Mucosa of descending colon (tissue), 3 donors: ENCODE data around the gene FGF11. TPM values are rescaled to one million over a fixed set of nuclear protein-coding genes. Genes with fewer than 3 reads are reported as not detected.
"Not testable (repeated sequence)": the region's sequence is repeated elsewhere in the genome, so short reads cannot be mapped to it uniquely, and the experiment has no call there.

Source experiments
- ATAC-seq: fragments of 200-7000 bp; cut with Tn5 transposase; one replicate; pipeline ENCODE4 v1.9.1; 2020; ENCODE audit warnings: mild to moderate bottlenecking, moderate library complexity
- DNase-seq, 3 donors: peaks; one replicate each; pipeline ENCODE4 v3.0.0-alpha.2; 2020
- H3K36me3 ChIP-seq: fragments of 200-600 bp; one replicate; pipeline ENCODE4 v1.8.0; 2021; ENCODE audit warnings: low read depth, mild to moderate bottlenecking
- H3K4me1 ChIP-seq: fragments of 200-600 bp; one replicate; pipeline ENCODE4 v1.8.0; 2021; ENCODE audit warnings: low read depth, mild to moderate bottlenecking
- H3K4me3 ChIP-seq: fragments of 200-600 bp; one replicate; pipeline ENCODE4 v1.8.0; 2021; ENCODE audit warnings: mild to moderate bottlenecking
- H3K9me3 ChIP-seq: fragments of 200-600 bp; one replicate; pipeline ENCODE4 v1.8.0; 2021; ENCODE audit warnings: mild to moderate bottlenecking
- intact Hi-C, 2 donors: fragments of 100-400 bp; cut with DNase I in 1 of 2; cut with micrococcal nuclease in 1 of 2; formaldehyde crosslinking; loops; one replicate each; pipeline versions ENCODE4 v1.11.0 to v1.11.1; 2022; cut with DNase I, micrococcal nuclease
- total RNA-seq, 3 donors: library from RNA; stranded (reverse); fragmentation: NEBNext Ultra II Directional in 2 of 3; extraction: Animal tissue kit (Norgen Biotek cat#: 25700) in 2 of 3; gene quantifications; one replicate each; pipeline versions ENCODE4 v1.2.1 to v1.2.4, GENCODE V29; 2021 to 2023
- TF ChIP-seq, protein P1 (sequence below): fragments of 200-600 bp; IDR thresholded peaks from one replicate; pipeline ENCODE4 v1.8.0; 2022; ENCODE audit warnings: antibody characterized with exemption, mild to moderate bottlenecking
- donor health status: DM: no; HTN: no; CAD: no; lungs with moderate emphysema.
- donor health status: DM: no; HTN: no; CAD: no.
- donor health status: DM: no; HTN: yes; CAD: no.

FGF11 gene
- total RNA-seq, 3 donors from 2014 or later: 1.4 to 3.0 (median 2.2) TPM

DNA sequence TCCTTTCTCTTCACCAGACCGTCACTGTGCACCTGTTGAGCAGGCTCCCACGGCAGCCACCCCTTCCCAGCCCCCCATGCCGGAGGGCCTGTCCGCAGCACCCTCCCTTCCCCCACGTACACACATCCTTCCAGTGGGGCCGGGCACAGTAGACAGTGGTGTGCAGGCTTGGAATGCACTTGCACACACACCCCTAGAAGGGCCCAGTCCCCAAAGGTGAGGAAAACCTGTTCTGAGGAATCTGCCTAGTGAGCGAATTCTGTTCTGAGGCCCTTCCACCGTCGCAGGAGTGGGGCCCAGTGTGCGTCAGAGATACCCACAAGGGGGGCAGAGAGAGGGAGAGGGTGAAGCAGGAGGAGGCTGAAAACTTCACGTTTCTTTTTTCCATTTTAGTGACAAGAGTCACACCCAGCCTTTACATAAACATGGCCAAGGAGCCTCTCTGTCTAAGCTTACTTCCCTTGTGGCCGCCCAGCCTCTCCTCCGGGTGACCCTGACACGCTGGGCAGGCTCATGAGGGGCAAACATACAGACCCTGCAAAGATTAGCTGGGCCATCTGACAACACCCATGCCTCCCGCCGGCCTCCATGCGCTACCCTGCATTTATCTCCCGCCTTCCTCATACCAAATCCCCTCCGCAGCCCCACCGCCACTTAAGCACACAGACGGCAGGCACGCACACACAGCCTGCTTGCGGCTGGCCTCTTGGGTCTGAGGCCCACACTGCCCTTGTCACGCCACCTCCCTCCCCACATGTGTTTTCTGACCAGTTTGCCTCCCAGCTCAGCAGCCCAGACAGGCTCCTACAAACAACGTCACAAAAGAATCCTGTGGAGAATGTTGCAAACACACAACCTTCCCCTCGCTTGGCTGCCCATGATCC, 38.3 kb downstream of the FGF11 start:
- peak; percentile 37 to 73 (median 56) for DNase-seq

DNA sequence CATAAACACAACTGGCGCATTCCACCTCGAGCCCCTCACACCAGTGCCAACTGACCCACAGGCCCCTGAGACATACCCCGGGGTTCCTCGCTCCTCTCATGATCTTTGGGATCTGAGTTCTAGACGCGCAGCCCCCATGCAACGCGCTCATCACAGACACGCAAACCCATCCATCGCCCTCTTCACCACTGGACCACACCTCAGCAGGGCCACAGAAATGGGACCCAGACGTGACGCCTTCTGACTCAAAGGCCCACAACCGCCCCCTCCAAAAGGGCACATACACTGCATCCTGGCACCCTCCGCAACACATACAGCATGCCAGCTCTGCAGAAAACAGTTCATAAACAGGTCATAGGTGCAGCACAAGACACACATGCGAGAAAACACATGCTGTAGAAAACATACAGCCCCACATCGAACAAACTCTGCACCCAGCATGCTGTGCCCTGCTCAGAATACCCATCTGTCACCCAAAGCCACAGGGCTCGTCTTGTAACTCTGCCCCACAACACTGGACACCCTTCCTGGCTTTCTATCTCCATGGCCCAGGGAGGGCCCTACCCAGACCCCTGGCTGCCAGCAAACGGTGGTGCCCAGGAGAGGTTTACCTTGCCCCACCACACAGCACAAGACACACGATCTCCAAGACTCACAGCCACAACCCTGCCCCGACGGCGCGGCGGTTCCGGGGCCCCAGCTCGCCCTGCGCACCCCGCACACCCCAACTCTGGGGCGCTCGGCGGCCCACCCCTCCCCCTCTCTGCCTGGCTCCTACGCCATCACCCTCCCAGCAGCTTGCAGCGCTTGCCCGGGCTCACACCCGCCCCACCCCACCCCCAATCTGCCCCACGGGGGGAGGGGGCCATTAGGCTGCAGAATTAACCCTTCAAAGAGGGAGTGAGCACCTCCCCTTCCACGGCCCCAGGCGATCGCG, 39.2 kb downstream of the FGF11 start:
- TF ChIP-seq, protein P1, sequence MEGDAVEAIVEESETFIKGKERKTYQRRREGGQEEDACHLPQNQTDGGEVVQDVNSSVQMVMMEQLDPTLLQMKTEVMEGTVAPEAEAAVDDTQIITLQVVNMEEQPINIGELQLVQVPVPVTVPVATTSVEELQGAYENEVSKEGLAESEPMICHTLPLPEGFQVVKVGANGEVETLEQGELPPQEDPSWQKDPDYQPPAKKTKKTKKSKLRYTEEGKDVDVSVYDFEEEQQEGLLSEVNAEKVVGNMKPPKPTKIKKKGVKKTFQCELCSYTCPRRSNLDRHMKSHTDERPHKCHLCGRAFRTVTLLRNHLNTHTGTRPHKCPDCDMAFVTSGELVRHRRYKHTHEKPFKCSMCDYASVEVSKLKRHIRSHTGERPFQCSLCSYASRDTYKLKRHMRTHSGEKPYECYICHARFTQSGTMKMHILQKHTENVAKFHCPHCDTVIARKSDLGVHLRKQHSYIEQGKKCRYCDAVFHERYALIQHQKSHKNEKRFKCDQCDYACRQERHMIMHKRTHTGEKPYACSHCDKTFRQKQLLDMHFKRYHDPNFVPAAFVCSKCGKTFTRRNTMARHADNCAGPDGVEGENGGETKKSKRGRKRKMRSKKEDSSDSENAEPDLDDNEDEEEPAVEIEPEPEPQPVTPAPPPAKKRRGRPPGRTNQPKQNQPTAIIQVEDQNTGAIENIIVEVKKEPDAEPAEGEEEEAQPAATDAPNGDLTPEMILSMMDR: no peak
- H3K9me3 ChIP-seq: no peaks in the 10 kb centered on the region
- ATAC-seq: peak; percentile 36
- H3K4me3 ChIP-seq: peak overlapping the region; percentile 80
- intact Hi-C loops: no loop called here
- H3K36me3 ChIP-seq: no peaks in the 10 kb centered on the region
- peaks cover 21% of the 10 kb centered on the region for H3K4me1 ChIP-seq
- DNase-seq: peak; percentile 64 to 81 (median 77)

More for the DNA sequence above, 38.3 kb downstream of the FGF11 start:
- Histone ChIP-seq H3K4me1 (peaks cover 13% of the 10 kb centered on the region), H3K4me3 (no peak overlapping the region), H3K9me3 (no peaks in the 10 kb centered on the region), H3K36me3 (no peaks in the 10 kb centered on the region)
- ATAC-seq: no peak
- TF ChIP-seq, protein P1: no peak
- intact Hi-C loops: no loop called here

DNA sequence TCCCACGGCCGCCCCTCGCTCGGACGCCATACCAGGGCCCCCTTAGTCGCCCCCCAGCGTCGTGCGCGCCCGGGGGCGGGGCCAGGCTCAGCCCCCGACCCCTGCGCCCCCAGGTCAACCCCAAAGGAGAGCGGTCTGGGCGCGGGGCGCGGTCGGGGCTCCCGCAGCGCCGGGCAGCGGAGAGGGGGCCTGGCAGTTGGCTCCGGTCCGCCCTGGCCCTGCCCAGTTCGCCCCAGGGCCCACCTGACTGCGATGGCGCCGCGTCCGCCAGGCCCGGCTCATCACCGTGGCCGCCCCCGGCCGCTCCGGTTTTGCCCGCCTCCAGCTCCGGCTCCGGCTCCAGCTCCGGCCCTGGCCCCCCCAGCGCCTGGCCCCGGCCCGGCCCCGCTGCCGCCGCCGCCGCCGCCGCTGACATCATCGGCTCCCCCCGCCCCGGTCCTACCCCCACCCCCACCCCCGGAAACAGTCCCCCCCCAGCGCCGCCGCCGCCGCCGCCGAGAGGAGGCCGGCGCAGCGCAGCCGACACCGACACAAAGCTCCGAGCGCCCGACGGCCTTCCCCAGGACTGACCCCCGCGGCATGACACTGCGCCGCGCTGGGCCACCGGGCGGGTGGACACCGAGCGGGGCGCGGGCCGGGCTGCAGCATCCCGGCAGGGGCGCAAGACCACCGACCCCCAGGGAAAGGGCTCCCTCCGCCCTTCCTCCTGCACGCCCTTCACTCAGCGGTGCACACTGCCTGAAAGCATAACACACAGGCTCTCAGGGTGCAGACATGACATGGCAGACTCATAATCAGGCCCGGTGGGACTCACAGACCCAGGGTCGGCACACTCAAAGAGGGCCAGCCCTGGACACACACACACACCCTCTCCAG, 40.1 kb downstream of the FGF11 start, which contains the start of gene ZBTB4:
TSS of gene ZBTB4 (minus strand) at position 419 of the 876 bp plus-strand sequence. CDS start 12,830 bp downstream, outside the sequence.
- H3K4me1 ChIP-seq: peaks cover 21% of the 10 kb centered on the region
- TF ChIP-seq, protein P1: no peak

DNA sequence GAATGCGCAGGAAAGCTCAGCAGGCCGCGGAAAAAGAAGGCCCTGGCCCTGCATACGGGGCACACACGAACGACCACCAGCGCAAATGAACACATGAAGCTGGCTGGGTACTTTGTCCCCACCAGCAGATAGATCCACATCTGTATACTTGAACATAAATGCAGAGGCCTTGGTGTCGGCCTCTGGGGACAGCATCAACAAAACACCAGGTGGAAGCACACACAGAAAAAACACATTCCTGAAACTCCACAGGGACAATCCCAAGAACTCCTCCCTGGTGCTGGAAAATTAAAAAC, 40.7 kb downstream of the FGF11 start:
- intact Hi-C loops: no loop called here
- H3K36me3 ChIP-seq: no peaks in the 10 kb centered on the region
- H3K4me1 ChIP-seq: peaks cover 23% of the 10 kb centered on the region
- ATAC-seq (no peak), DNase-seq (no peak)
- no peaks in the 10 kb centered on the region for H3K9me3 ChIP-seq
- TF ChIP-seq, protein P1: no peak
- H3K4me3 ChIP-seq: peak overlapping the region; percentile 80

More for the DNA sequence above, 40.1 kb downstream of the FGF11 start, which contains the start of gene ZBTB4:
- peak within 1 kb of the TSS; percentile 80 for H3K4me3 ChIP-seq
- no peaks in the 10 kb centered on the region for H3K9me3 ChIP-seq
- intact Hi-C loops: no loop called here
- no peaks in the 10 kb centered on the region for H3K36me3 ChIP-seq
- DNase-seq (peak; percentile 66 to 76 (median 75)), ATAC-seq (peak; percentile 20)

DNA sequence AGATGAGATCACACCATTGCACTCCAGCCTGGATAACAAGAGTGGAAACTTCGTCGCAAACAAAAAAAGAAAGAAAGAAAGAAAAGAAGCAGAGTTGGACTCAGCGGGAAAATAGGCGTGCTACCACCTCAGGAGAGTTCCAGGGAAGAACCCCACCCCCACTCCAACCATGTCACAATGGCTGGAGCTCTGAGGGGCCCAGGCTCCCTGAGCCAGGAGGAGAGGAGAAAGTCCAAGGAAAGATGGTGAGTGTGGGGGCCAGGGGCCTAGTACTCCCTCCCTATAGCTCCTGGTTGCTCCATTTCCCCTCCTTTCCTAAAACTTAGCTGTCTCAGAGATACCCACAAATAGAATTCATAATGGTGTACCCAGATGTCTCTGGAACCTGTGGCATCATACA, 42.0 kb downstream of the FGF11 start, which contains the start of gene SLC35G6:
TSS of gene SLC35G6 (plus strand) at position 172 of the 400 bp plus-strand sequence. CDS start at position 243, 71 bp downstream.
- H3K9me3 ChIP-seq, ATAC-seq, H3K36me3 ChIP-seq, intact Hi-C loops, H3K4me3 ChIP-seq: not testable (repeated sequence)
- DNase-seq: peak in 2 of 3 donors; percentile 18 to 19
- peaks cover 32% of the 10 kb centered on the region for H3K4me1 ChIP-seq

DNA sequence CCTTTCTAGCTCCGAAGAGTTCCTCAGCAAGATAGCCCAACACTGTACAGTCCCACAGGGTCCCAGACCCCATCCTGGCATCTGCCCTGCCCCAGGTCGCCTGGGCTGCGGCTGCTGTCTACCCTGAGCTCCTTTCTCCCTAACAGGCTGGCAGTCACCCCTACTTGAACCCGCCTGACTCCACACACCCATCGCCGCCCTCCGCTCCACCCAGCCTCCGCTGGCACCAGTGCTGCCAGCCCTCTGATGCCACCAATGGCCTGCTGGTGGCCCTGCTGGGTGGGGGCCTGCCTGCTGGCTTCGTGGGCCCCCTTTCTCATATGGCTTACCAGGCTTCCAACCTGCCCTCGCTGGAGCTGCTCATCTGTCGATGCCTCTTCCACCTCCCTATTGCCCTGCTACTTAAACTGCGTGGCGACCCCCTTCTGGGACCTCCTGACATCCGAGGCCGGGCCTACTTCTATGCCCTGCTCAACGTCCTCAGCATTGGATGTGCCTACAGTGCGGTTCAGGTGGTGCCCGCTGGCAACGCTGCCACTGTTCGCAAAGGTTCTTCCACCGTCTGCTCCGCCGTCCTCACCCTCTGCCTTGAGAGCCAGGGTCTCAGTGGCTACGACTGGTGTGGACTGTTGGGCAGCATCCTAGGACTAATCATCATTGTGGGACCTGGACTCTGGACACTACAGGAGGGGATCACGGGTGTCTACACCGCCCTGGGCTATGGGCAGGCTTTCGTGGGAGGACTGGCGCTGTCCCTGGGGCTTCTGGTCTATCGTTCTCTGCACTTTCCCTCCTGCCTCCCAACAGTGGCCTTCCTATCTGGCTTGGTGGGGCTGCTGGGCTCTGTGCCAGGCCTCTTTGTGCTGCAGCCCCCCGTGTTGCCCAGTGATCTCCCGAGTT, 42.8 kb downstream of the FGF11 start:
- H3K4me1 ChIP-seq: peaks cover 38% of the 10 kb centered on the region
- peak in 2 of 3 donors; percentile 52 to 57 for DNase-seq
- H3K4me3 ChIP-seq, ATAC-seq, intact Hi-C loops, H3K9me3 ChIP-seq, H3K36me3 ChIP-seq: not testable (repeated sequence)

DNA sequence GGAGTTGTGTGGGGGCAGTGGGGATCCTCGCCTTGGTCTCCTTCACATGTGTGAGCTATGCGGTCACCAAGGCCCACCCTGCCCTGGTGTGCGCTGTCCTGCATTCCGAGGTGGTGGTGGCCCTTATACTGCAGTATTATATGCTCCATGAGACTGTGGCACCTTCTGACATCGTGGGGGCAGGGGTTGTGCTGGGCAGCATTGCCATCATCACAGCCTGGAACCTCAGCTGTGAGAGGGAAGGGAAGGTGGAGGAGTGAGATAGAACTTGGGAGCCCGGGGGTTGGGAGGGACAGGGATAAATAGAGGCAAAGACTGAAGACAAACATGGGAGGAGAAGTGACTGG, 43.4 kb downstream of the FGF11 start:
- H3K4me1 ChIP-seq: peaks cover 39% of the 10 kb centered on the region
- intact Hi-C loops, H3K4me3 ChIP-seq, ATAC-seq, H3K9me3 ChIP-seq, H3K36me3 ChIP-seq: not testable (repeated sequence)
- DNase-seq: peak in 2 of 3 donors; percentile 25 to 52
